ENCODE measurements around the gene MUC15.
"Not testable (repeated sequence)": the region's sequence is repeated elsewhere in the genome, so short reads cannot be mapped to it uniquely, and the experiment has no call there.

The MUC15 gene

GRCh38 chr11:26571861-26572654 lies at the start of gene MUC15:
Gene MUC15 (minus strand): TSS chr11:26572263. CDS start chr11:26567094, 5,169 bp downstream.
- no peak for DNase-seq (ENCODE audit: low spot score)

DNA sequence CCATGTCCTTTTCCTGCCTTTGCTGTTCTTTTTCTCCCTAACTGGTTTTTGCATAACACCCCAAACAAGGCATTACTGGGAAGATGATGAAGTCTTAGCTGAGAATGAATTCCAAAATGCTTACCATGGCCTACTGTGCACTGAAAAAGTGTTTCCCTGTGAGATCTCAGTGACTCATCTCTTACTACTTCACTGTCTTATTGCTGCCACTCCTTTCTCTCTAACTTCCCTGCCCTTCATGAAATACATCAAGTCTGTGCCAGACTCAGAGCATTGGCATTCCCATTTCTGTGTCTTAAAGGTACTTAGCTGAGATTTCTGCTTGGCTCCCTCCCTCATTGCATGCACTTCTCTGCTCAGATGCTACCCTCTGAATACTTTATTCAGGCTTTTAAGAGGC lies 49.1 kb upstream of the MUC15 start:
- DNase-seq (ENCODE audit: low spot score) = no peak

GRCh38 chr11:26620282-26621045 lies 48.4 kb upstream of the MUC15 start:
- no peak for DNase-seq (ENCODE audit: low spot score)

DNA sequence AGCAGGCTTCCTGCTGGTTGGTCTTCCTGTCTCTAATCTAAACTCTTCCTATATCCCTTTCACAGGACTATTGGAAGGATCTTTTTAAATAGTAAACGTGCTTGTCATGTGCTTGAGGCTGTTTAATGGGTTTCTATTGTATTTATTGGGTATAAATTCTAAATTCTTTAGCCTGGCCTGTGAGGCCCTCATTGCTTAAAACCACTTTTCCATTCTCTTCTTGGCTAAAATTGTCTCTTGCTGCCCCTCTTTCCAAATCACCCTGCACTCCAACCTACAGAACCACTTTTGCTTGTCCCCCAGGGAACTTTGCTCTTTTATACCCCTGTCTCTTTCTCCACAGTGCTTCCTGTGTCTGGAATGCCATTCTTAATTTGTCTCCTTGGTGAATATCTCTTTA lies 46.4 kb upstream of the MUC15 start:
- DNase-seq (ENCODE audit: low spot score) = no peak

GRCh38 chr11:26613759-26614158 lies 41.7 kb upstream of the MUC15 start:
- DNase-seq (ENCODE audit: low spot score) = no peak

- no peak for DNase-seq (ENCODE audit: low spot score)
These were observed 36.6 kb upstream of the MUC15 start for GRCh38 chr11:26608507-26609146.

- no peak for DNase-seq (ENCODE audit: low spot score)
These were observed 35.9 kb upstream of the MUC15 start for GRCh38 chr11:26607725-26608506.

DNA sequence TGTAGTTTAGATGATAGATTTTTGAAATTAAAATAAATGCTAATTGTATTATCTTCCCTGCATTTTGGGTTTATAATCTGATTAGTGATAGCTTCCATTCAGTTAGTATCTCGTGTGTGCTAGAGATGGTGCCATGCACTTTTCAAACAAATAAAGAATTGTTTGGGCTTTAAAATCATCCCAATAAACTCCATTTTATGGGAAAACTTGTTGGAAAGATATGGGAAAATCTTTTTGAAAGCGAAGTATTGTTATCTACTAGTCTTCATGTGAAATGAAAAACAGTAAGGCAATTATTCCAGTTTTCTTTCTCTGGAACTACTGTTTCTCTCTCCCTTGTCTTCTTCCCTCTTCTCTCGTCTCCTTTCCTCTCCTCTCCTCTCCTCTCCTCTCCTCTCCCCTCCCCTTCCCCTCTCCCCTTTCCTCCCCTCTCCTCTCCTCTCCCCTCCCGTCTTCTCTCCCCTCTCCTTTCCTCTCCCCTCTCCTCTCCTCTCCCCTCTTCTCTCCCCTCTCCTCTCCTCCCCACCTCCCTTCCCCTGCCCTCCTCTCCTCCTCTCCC lies 27.9 kb upstream of the MUC15 start:
- no peak for DNase-seq (ENCODE audit: low spot score)

GRCh38 chr11:26599425-26599824 lies 27.4 kb upstream of the MUC15 start:
- no peak for DNase-seq (ENCODE audit: low spot score)

- DNase-seq (ENCODE audit: low spot score) = no peak
These were observed 25.8 kb upstream of the MUC15 start for GRCh38 chr11:26597899-26598298.

DNA sequence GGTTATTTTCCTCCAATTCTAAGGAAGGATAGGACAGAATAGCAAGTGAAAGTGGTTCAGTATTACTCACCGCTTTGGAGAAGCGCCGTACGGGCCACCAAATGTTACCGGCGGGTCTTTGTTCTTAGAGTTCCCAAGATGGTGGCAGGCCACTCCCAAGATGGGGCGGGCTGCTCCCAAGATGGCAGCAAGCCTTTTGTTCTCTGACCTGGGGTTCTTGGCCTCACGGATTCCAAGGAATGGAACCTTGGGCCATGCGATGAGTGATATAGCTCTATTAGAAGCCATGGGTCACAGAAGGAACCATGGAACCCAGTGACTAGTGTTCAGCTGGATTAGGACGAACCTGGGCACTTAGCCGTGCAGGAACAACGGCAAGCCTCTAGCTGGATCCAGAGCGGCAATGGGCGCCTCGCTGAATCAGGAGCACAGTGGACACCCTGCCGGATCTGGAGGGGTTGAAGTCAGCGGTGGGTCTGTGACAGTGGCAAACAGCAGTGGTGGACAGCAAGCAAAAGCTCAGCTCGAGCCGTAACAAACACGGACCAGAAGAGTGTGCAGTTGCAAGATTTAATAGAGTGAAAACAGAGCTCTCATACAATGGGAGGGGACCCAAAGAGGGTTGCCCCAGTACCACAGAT lies 25.1 kb upstream of the MUC15 start:
- DNase-seq (ENCODE audit: low spot score) = not testable (repeated sequence)

DNA sequence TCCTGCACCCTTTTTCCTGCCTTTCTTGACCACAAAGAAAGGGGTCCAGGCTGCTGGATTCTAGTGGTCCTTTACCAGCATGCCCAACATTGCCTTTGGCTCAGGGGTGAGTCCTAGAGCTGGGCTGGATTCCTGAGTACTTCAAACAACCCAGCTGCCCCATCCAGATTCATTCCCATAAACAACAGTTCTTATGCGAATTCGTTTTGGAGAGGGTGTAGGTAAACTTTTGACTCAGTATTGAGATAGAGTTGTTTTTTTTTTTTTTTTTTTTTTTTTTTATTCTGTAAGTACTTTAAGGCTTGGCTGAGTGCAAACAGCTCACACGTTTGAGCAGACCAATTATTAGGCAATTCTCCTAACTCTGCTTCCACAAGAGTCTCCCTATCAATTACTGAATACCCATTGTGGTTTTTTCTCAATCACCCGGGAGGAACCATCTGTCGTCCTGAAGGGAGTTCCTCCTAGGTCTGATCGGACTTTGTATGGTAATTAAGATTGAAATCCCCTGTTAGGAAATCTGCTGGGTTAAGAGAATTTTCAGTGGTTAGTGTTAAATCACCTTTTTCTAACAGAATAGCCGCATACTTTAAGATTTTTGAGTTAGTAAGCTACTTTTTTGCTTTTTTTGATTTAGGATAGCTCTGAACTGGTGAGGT lies 23.3 kb upstream of the MUC15 start:
- DNase-seq (ENCODE audit: low spot score) = not testable (repeated sequence)

DNA sequence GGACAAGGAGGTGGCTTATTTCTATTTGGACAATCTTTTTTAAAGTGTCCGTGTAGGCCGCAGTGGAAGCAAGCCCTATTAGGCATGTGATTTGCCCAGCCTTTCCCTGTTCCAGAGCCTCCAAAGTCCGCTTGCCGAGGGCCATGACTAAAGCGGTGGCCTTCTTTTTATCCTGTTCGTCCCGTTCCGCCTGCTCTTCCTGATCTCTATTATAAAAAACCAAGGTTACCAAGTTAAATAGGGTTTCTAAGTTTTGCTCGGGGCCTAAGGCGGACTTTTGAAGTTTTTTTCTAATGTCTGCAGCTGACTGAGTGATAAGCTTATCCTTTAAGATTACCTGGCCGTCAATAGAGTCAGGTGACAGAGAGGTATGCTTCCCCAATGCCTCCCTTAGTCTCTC lies 21.6 kb upstream of the MUC15 start:
- no peak for DNase-seq (ENCODE audit: low spot score)

DNA sequence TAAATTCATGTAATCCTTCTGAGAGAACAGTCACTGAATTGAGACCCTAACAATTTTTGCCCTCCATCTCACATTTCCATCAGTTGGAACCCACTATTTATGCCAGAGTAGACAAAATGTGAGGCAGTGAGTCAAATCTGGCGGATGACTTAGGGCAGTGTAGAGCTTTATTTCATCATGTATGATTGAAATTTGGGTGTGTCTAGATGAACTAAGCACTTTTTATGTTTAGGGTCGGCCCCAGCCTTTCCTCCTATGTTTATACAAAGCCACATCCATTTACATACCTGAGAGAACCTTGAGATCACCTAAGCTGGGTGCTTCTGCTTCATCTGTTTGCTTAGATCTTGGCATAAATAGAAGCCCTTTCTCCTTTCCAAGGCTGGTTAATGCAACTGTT lies 15.0 kb upstream of the MUC15 start:
- no peak for DNase-seq (ENCODE audit: low spot score)

DNA sequence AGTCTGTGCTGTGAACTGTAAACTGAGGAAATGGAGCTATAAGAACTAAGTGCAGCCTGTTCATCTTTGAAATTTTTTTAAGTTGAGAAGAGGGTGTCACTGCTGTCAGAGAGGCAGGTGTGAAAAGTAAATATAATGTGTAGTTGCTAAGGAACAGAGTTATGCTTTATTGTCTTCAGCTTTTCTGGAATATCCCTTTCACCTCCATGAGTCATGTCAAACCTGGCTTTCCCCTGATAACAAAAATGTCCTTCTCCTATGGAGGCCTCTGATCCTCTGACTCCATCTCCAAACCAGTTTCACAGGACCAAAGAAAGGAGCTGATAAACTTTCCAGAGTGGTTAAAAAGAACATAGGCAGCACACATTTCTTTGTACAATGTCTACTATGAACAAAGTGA lies 12.8 kb upstream of the MUC15 start:
- no peak for DNase-seq (ENCODE audit: low spot score)

DNA sequence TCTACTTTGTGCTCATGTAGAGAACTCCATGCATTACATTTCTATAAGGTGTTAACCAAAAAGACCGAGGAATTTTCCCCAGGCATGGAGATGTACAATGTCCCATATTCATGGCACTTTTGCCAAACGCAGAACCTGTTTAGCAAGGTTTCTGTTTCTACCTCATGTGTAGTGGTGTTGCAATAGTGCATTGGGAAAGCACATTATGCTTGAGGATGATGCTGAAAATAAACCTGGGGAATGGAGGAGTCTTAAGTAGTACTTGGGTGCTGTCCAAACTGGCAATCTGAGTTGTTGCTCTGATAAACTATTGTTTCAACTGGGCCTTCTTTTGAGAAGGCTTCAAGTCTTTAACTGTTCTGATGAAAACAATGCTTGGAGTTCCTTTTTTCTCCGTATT lies 11.5 kb upstream of the MUC15 start:
- no peak for DNase-seq (ENCODE audit: low spot score)

DNA sequence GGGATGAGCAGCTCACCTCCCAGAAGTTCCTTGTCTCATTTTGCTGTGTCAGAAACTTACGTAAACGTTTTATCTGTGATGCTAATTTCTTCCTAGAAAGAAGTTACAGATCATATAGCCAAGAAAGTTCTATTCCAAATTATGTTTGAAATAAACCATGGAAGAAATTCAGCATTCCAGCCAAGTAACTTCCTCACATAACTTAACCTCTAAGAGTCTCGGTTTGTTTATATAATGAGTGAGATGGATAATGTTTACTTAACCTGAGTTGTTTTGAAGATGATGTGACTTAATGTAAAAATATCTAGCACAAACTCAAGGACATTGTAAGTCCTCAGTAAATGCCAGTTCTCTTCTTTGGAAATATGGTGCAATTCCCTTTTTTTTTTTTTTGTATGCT lies 8.9 kb upstream of the MUC15 start:
- DNase-seq (ENCODE audit: low spot score) = no peak

DNA sequence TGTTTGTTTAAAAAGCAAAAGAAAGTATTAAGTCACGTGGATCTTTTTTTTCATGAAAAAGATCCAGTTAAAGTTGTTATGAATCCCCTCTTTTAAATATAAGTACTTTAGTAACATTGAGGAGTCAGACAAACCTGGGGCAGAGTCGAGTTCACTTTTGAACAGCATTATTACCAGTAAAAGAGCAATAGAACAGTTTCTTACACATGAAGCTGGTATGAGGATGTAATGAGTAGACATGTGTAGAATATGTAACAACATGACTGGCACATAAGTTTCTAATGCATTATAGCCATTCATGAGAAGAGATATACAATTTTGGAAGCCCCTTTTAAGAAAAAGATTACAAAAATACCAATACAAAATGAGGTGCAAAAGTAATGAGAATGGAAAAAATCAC lies 7.6 kb upstream of the MUC15 start:
- no peak for DNase-seq (ENCODE audit: low spot score)

- no peak for DNase-seq (ENCODE audit: low spot score)
These were observed 7.1 kb upstream of the MUC15 start for GRCh38 chr11:26578998-26579661.

DNA sequence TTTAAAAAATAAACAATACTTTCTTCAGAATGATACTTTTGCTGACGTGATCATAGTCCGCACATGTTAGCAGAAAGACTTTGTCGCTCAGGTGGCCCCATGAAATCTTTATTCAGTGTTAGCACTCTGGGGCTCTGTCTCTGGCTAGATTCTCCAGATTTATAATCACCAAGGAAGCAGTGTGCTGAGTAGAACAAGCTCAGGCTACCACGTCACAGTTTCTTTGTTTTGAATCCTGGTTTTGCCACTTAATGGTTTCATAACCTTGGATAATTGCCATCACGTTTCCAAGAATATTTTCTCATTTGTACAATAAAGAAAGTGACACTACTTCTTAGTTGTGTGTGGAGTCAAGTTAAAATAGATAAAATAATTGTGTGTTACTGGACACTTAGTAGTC lies 3.9 kb upstream of the MUC15 start:
- no peak for DNase-seq (ENCODE audit: low spot score)
